Hippocampal formation (tissue), 2 donors: Measurements from ENCODE around the gene GNLY.

ENCODE experiments used
- DNase-seq, 2 donors: peaks; one replicate each; lab custom pipeline; 2025; lab: John Stamatoyannopoulos, UW

Gene GNLY

DNA sequence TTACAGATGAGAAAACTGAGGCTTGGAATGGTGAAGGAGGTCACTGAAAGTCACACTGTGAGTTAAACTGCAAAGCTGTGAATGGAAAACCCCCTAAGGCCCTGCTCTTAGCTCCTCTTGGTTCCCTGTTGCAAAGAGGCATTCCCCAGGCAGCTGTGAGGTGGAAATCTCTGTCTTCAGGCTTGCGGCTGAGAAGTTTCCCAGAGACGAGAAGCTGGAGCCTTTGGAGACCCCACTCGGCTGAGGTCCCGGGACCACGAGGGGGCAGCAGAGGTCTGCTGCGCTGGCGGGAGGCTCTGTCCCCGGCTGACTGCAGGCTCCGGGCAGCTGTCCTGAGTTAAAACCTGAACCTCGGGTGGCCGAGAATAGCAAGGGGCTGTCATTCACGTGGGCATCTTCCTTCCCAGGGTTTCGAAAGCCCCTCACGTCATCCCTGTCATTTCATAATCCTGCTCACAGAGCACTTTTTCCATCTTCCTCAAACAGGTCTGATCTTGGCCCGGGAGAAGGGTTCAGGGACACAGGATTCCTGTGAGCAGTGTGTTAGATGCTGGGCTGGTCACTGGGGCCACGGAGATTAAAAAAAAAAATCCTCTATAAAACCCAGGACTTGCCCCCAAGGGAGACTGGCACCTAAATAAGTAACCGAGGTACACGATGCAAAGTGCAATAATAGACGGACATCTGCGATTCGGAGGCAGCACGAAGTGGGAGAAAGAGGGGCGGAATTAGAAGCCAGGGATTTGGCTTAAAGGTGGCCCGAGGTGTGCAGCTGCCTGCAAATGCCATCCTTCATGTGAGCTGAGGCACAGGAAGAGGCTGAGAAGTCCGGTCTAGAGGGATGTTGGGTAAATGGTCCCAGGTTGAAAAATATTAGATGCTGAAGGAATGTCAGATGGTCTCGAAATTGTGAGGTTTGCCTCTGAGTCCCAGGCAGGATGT lies 35.0 kb downstream of the GNLY start:
- peak; percentile 85 to 86 for DNase-seq

GRCh38 chr2:85729825-85730510 lies 35.8 kb downstream of the GNLY start:
- no peak for DNase-seq

- DNase-seq: no peak
Observed at GRCh38 chr2:85730686-85731230, 36.6 kb downstream of the GNLY start.

DNA sequence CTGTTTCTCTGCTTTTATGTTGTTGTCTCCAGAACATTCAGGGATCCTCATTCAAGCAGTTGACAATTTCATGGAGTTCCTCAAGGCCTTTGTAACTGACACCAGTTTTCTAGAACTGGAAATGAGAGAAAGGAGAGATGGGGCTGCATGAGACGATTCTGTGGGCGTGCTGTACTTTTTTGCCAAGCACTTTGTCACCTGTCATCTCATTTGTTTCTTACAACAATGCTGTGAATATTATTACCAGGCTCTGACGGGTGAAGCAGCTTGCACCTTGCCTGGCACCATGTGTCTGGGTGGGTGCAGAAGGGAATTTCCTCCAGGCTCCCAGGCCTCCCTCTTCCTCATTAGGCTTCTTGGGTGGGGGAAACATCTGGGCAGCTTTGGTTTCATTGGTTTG lies 37.4 kb downstream of the GNLY start:
- DNase-seq: no peak

GRCh38 chr2:85732467-85733120 lies 38.4 kb downstream of the GNLY start:
- no peak for DNase-seq

GRCh38 chr2:85733121-85733960 lies 39.2 kb downstream of the GNLY start:
- no peak for DNase-seq

- no peak for DNase-seq
Observed at GRCh38 chr2:85734015-85734414, 39.9 kb downstream of the GNLY start.

- DNase-seq: no peak
Observed at GRCh38 chr2:85734942-85735608, 40.9 kb downstream of the GNLY start.

- DNase-seq: no peak
Observed at GRCh38 chr2:85735691-85736090, 41.5 kb downstream of the GNLY start.

DNA sequence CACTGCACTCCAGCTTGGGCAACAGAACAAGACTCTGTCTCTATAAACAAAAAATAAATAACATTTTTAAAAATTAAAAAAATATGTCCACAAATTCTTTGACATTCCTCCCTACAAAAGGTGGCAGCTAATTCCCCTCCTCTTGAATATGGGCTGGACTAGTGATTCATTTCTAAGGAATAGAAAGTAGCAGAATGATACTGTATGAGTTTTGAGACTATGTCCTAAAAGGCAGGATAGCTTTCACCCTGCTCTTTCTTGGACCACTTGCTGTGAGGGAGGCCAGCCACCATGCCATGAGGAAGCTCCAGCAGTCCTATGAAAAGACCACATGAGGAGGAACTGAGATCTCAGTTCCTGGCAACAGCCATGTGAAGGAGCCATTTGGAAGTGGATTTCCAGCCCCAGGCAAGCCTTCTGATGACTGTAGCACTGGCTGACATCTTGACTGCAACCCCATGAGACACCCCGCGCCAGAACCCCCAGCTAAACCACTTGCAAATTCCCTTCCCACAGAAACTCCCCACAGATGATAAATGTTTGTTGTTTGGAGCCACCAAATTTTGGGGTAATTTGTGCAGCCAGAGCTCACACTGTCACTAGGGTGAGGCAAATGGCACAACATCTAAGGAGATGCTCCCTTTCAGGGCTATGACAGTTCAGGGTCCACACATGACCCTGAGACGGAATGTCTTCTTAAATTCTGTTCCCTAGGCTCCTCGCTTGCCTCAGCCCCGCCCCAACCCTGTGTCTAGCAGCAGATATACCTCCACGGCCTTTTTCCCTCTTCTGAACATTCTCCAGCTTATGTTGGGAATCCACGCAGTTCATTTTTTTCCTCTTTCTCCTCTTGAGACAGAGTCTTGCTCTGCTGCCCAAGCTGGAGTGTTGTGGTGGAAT lies 42.5 kb downstream of the GNLY start:
- DNase-seq: no peak

- no peak for DNase-seq
Observed at GRCh38 chr2:85737481-85737880, 43.3 kb downstream of the GNLY start.

- DNase-seq: no peak
Observed at GRCh38 chr2:85737961-85738360, 43.8 kb downstream of the GNLY start.

GRCh38 chr2:85740193-85740592 lies 46.0 kb downstream of the GNLY start:
- DNase-seq: no peak

DNA sequence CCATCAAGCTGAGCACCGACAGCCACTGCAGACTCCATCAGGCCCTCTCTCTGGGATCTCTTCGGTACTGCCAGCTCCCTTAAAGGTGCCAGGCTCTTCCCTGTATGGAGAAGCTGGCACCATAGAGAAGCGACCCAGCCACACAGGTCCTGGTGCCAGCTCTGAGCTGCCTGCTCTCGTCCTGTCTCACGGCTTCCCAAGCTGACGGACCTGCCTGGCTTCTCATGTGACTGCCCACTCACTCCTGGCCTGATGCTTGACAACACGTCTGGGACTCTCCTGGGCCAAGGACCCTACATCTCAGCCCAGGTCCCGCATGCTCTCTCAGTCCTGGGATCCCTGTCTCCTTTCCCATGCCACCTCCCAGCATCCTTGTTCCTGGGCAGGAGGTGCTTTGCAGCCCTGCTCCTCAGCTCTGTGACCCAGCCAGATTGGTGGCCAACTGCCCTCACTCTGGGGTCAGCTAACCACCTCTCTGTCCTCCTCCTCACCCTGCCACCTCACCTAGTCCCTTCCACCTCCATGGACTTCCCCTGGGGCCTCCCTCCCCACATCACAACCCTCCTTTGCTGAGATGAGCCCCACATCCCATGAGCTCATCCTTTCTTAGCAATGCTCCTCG lies 47.2 kb downstream of the GNLY start:
- no peak for DNase-seq

DNA sequence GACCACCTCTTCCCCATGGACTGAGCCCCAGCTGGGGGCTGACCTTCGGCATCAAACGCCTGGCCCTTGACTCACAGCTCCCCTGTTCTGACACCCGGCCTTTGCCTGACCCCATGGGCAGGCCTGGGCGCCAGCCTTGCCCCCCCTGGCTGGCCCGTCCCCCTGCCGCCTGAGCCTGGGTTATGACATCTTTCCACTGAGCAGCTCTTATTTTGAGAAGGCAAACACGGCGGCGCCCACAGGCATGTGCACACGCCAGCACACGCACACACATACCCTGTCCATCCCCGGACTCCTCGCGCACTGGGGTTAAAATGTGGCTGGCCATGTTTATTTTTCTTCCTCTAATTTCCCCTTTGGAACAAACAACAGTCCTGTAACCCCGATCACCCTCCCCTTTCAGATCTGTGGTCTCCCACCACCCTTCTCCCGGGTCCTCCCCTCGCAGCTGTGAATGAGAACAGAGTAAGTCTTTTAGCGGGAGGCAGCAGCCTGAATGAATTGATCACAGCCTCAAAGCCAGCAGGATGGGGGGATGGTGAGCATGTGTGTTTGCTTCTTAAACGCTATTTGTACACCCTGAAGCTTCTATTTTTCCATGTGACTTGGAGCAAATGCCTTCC lies 47.8 kb downstream of the GNLY start:
- DNase-seq: peak; percentile 78 to 93

DNA sequence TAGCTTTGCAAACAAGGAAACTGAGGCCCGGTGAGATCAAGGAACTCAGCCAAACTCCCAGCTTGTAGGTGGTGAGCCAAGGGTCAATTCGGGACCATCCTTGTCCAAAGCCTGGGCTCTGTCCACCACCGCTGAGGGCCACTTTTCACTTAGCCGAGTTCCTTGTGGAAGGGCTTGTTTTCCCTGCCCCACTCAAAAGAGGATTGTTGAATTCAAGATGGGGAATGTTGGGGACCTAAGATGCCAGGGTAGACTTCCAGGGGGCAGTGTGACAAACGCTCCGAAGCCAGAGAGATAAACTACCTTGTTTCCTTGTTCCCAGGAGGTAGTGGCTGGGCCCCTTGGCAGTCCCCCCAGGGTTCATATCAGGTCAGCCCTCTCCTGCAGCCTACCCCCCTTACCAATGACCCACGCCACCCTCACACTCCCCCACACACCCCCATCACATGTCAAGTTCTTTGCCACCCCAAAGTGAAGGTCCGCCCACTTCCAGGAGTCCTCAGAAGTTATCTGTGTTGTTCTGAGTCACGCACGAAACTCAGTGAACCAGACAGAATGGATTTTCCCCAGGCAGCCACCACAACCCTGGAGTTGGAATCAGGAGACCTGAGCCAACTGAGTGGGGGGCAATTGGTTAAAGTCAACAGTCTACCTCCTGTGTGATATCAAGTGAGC lies 49.3 kb downstream of the GNLY start:
- no peak for DNase-seq

DNA sequence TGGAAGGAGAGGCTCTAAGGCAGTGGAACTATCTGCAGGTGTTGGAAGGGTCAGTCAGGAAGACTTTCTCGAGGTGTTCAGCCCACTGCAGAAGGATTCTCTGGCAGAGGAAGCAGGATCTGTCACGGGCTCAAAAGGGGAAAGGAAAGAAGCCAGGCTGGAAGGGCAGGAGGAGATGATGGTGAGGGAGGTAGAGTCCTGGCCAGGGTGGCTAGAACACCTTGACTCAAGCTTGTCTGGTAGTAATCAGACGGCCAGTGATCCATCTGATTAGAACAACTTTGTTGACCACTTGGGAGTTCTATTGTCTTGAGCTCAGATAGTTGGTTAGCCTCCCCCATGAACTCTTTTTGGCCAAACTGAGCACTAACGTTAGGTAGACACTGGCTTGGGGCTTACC lies 49.9 kb downstream of the GNLY start:
- DNase-seq: no peak
